ENCODE data around the gene NBEAL1. TPM values are rescaled to one million over a fixed set of nuclear protein-coding genes. Genes with fewer than 3 reads are reported as not detected.

NBEAL1 gene
- total and polyA plus RNA-seq, 2 donors from 2014 or later, result 6.5 to 39.3 TPM

- DNase-seq, result no peak
- Histone ChIP-seq H3K27me3 (ENCODE audit: control insufficient read depth, insufficient read depth, low read length) (no peaks in the 10 kb centered on the region), H3K27ac (ENCODE audit: low read depth in 2 of 2, low read length in 2 of 2) (no peak overlapping the region), H3K9ac (ENCODE audit: low read length in 3 of 3) (no peak overlapping the region), H3K4me1 (ENCODE audit: control insufficient read depth in 2 of 3, insufficient read depth in 2 of 3, low read depth in 1 of 3, low read length in 3 of 3) (no peaks in the 10 kb centered on the region), H3K9me3 (ENCODE audit: control insufficient read depth in 2 of 3, insufficient read depth in 1 of 3, low read length in 3 of 3) (no peaks in the 10 kb centered on the region), H3K4me3 (ENCODE audit: low read length in 3 of 3) (no peak overlapping the region), H3K36me3 (ENCODE audit: control insufficient read depth in 2 of 3, insufficient read depth in 3 of 3, low read length in 3 of 3) (peaks cover 2 to 17% (median 7%) of the 10 kb centered on the region in 3 donors)
- no peak for FAIRE-seq
- intact Hi-C loops (cut with DNase I), result no loop called here
- TF ChIP-seq, protein P1, sequence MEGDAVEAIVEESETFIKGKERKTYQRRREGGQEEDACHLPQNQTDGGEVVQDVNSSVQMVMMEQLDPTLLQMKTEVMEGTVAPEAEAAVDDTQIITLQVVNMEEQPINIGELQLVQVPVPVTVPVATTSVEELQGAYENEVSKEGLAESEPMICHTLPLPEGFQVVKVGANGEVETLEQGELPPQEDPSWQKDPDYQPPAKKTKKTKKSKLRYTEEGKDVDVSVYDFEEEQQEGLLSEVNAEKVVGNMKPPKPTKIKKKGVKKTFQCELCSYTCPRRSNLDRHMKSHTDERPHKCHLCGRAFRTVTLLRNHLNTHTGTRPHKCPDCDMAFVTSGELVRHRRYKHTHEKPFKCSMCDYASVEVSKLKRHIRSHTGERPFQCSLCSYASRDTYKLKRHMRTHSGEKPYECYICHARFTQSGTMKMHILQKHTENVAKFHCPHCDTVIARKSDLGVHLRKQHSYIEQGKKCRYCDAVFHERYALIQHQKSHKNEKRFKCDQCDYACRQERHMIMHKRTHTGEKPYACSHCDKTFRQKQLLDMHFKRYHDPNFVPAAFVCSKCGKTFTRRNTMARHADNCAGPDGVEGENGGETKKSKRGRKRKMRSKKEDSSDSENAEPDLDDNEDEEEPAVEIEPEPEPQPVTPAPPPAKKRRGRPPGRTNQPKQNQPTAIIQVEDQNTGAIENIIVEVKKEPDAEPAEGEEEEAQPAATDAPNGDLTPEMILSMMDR (IDR thresholded peaks at IDR 0.05; ENCODE audit: borderline replicate concordance, extremely low read depth, insufficient read depth), result no peak
Observed at GRCh38 chr2:203191961-203192360, 177.3 kb downstream of the NBEAL1 start.

- Histone ChIP-seq H3K9ac (ENCODE audit: low read length in 3 of 3) (no peak overlapping the region), H3K4me3 (ENCODE audit: low read length in 3 of 3) (no peak overlapping the region), H3K27me3 (ENCODE audit: control insufficient read depth, insufficient read depth, low read length) (no peaks in the 10 kb centered on the region), H3K9me3 (ENCODE audit: control insufficient read depth in 2 of 3, insufficient read depth in 1 of 3, low read length in 3 of 3) (no peaks in the 10 kb centered on the region), H3K4me1 (ENCODE audit: control insufficient read depth in 2 of 3, insufficient read depth in 2 of 3, low read depth in 1 of 3, low read length in 3 of 3) (no peaks in the 10 kb centered on the region), H3K27ac (ENCODE audit: low read depth in 2 of 2, low read length in 2 of 2) (no peak overlapping the region), H3K36me3 (ENCODE audit: control insufficient read depth in 2 of 3, insufficient read depth in 3 of 3, low read length in 3 of 3) (peaks cover 2 to 16% (median 4%) of the 10 kb centered on the region in 3 donors)
- intact Hi-C loops (cut with DNase I), result no loop called here
- DNase-seq (no peak), FAIRE-seq (no peak)
- TF ChIP-seq, protein P1 (IDR thresholded peaks at IDR 0.05; ENCODE audit: borderline replicate concordance, extremely low read depth, insufficient read depth), result no peak
Observed at GRCh38 chr2:203195331-203196036, 180.8 kb downstream of the NBEAL1 start.

- no peak for FAIRE-seq
- Histone ChIP-seq H3K4me1 (ENCODE audit: control insufficient read depth in 2 of 3, insufficient read depth in 2 of 3, low read depth in 1 of 3, low read length in 3 of 3) (no peaks in the 10 kb centered on the region), H3K36me3 (ENCODE audit: control insufficient read depth in 2 of 3, insufficient read depth in 3 of 3, low read length in 3 of 3) (peaks cover 2 to 14% (median 6%) of the 10 kb centered on the region in 3 donors), H3K9ac (ENCODE audit: low read length in 3 of 3) (no peak overlapping the region), H3K9me3 (ENCODE audit: control insufficient read depth in 2 of 3, insufficient read depth in 1 of 3, low read length in 3 of 3) (no peaks in the 10 kb centered on the region), H3K27ac (ENCODE audit: low read depth in 2 of 2, low read length in 2 of 2) (no peak overlapping the region), H3K4me3 (ENCODE audit: low read length in 3 of 3) (no peak overlapping the region), H3K27me3 (ENCODE audit: control insufficient read depth, insufficient read depth, low read length) (no peaks in the 10 kb centered on the region)
- intact Hi-C loops (cut with DNase I), result no loop called here
- TF ChIP-seq, protein P1 (IDR thresholded peaks at IDR 0.05; ENCODE audit: borderline replicate concordance, extremely low read depth, insufficient read depth), result no peak
- no peak for DNase-seq
Observed at GRCh38 chr2:203200866-203201265, 186.2 kb downstream of the NBEAL1 start.
